WTC11 (cell line): ENCODE results near the gene GLT8D2.

Source experiments
- AFF4 ChIP-seq: sonication (generic); formaldehyde crosslinking; IDR thresholded peaks from 2 replicates; pipeline ENCODE4 v1.8.1; 2023; ENCODE audit warnings: mild to moderate bottlenecking, missing genetic modification reagents, borderline replicate concordance
- ATF2 ChIP-seq: sonication (generic); formaldehyde crosslinking; IDR thresholded peaks from 2 replicates; pipeline ENCODE4 v1.8.1; 2022; ENCODE audit warnings: low read depth, missing genetic modification reagents, borderline replicate concordance
- CREB1 ChIP-seq: sonication (generic); formaldehyde crosslinking; IDR thresholded peaks from 2 replicates; pipeline ENCODE4 v1.8.0; 2023; ENCODE audit warnings: mild to moderate bottlenecking, missing genetic modification reagents
- CTCF ChIP-seq: fragments of 200-600 bp; IDR thresholded peaks from 2 replicates; pipeline ENCODE4 v1.8.0; 2022; ENCODE audit warnings: antibody characterized with exemption
- EMX1 ChIP-seq: fragments of 250-450 bp; sonication (Bioruptor Pico); IDR thresholded peaks from 2 replicates; pipeline ENCODE4 v1.8.0; 2021; ENCODE audit warnings: mild to moderate bottlenecking
- FOXK1 ChIP-seq: sonication (generic); formaldehyde crosslinking; IDR thresholded peaks from 2 replicates; pipeline ENCODE4 v1.8.0; 2022; ENCODE audit warnings: mild to moderate bottlenecking, moderate library complexity, missing genetic modification reagents
- KAT7 ChIP-seq: sonication (generic); formaldehyde crosslinking; IDR thresholded peaks from 2 replicates; pipeline ENCODE4 v1.8.1; 2023; ENCODE audit warnings: missing genetic modification reagents, mild to moderate bottlenecking, borderline replicate concordance
- SMAD3 ChIP-seq: sonication (generic); formaldehyde crosslinking; IDR thresholded peaks from 2 replicates; pipeline ENCODE4 v1.8.0; 2022; ENCODE audit warnings: missing genetic modification reagents, mild to moderate bottlenecking, borderline replicate concordance
- SP1 ChIP-seq: sonication (generic); formaldehyde crosslinking; conservative IDR thresholded peaks from 2 replicates; pipeline ENCODE4 v1.8.1; 2022; ENCODE audit warnings: missing genetic modification reagents
- ZBTB43 ChIP-seq: sonication (generic); formaldehyde crosslinking; IDR thresholded peaks from 2 replicates; pipeline ENCODE4 v1.8.1; 2023; ENCODE audit warnings: mild to moderate bottlenecking, missing genetic modification reagents

- TF ChIP-seq CTCF (no peak), EMX1 (CRISPR knock-in tag) (0 out of 2 replicates have a peak, but pooled peaks have one; percentile 11), CREB1 (CRISPR knock-in tag) (no peak), KAT7 (CRISPR knock-in tag) (no peak; the same call in 1 of the 2 replicates), ZBTB43 (CRISPR knock-in tag) (no peak), FOXK1 (no peak), AFF4 (no peak), ATF2 (CRISPR knock-in tag) (no peak), SP1 (no peak), SMAD3 (CRISPR knock-in tag) (no peak)
Observed at GRCh38 chr12:103956509-103957027, 93.4 kb downstream of the GLT8D2 start.
